Coronary artery (tissue), 2 donors: ENCODE data around the gene XPNPEP2.

Experiments
- DNase-seq: peaks from one replicate; pipeline ENCODE4 v3.0.0-alpha.2; 2017; ENCODE audit warnings: low spot score
- H3K27ac ChIP-seq, 2 donors: fragments of 200-600 bp; sonication (generic); one replicate each; pipeline ENCODE4 v1.5.1; 2016 to 2019
- H3K4me3 ChIP-seq: fragments of 200-600 bp; sonication (generic); 2 replicates; pipeline ENCODE4 v1.5.1; 2016; ENCODE audit warnings: mild to moderate bottlenecking, moderate library complexity
- CTCF ChIP-seq: fragments of 200-600 bp; sonication (generic); IDR thresholded peaks from one replicate; pipeline ENCODE4 v1.5.1; 2019; ENCODE audit warnings: antibody characterized with exemption

XPNPEP2 gene

GRCh38 chrX:129769467-129770154 is 30.8 kb downstream of the XPNPEP2 start:
- no peak for DNase-seq
- H3K27ac ChIP-seq, result no peak overlapping the region

DNA sequence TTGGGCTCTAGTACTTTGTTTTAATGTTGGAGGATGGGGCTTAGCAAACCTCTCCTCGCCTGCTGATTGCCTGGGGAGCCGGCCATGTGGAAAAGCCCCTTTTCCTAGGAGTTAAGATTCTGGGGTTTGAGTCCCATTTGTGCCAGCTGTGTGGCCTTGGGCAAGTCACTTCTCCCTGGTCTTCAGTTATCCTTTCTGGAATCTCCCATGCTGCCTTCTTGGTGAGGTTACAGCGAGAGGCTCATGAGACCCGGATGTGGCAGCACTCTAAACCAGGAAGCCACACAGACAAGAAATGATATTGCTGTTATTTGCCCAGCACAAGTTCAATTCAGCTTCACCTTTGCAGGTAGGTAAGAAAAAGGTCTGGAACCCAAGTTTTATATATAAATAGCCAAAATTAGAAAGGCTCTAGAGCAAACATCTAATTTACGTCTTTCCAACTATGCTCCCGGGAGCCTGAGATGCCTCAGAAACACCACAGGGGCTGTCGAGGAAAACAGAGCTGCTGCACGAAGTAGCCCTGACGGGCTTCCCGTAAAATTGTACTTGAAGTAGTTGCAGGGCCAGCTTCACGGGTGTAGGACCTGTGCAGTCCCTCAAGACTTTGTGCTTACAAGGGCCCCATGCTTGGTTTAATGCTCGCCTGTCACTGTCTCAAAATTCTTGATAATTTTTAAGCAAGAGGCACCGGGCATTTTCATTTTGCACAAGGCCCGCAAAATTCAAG is 32.7 kb downstream of the XPNPEP2 start:
- no peak for TF ChIP-seq CTCF
- Histone ChIP-seq H3K4me3 (no peak overlapping the region), H3K27ac (no peak overlapping the region)
- no peak for DNase-seq

More at GRCh38 chrX:129769467-129770154, 30.8 kb downstream of the XPNPEP2 start:
- no peak overlapping the region for H3K4me3 ChIP-seq
- no peak for TF ChIP-seq CTCF

DNA sequence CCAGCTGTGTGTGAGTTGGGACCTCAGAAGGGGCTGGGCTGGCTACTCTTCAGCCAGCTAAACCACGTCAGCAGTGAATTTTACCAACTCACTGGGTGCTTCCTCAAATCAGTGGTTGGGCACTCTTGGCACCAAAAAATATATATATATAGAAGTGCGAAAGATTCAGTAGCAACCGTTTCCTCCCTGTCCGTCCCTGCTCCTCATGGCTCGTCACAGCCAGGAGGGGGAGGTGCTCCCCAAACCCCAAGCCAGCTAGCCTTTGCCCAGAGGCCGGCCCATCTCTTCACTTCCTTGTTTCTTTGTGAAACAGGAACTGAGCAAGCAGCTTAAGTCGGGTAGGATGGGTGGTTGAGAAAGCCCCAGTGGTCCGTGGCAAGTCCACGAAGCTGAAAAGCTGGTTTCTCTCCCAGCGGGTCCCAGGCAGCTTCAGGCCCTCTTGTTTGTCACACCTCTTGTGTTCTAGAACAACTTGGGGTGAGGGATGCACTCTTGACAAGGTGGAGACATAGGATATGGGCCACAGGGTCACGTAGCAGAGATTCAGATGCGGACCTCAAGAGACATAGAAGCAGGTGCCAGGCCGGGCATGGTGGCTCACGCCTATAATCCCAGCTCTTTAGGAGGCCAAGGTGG is 34.1 kb downstream of the XPNPEP2 start:
- DNase-seq, result no peak
- no peak for TF ChIP-seq CTCF
- Histone ChIP-seq H3K4me3 (no peak overlapping the region), H3K27ac (peak overlapping the region in 1 of 2 donors; percentile 54)

GRCh38 chrX:129773649-129774458 is 35.1 kb downstream of the XPNPEP2 start:
- no peak for TF ChIP-seq CTCF
- DNase-seq, result no peak
- no peak overlapping the region for H3K4me3 ChIP-seq
- no peak overlapping the region for H3K27ac ChIP-seq

GRCh38 chrX:129777218-129778030 is 38.6 kb downstream of the XPNPEP2 start:
- no peak overlapping the region for H3K4me3 ChIP-seq
- H3K27ac ChIP-seq, result peak overlapping the region in 1 of 2 donors; percentile 74
- TF ChIP-seq CTCF, result no peak
- no peak for DNase-seq

DNA sequence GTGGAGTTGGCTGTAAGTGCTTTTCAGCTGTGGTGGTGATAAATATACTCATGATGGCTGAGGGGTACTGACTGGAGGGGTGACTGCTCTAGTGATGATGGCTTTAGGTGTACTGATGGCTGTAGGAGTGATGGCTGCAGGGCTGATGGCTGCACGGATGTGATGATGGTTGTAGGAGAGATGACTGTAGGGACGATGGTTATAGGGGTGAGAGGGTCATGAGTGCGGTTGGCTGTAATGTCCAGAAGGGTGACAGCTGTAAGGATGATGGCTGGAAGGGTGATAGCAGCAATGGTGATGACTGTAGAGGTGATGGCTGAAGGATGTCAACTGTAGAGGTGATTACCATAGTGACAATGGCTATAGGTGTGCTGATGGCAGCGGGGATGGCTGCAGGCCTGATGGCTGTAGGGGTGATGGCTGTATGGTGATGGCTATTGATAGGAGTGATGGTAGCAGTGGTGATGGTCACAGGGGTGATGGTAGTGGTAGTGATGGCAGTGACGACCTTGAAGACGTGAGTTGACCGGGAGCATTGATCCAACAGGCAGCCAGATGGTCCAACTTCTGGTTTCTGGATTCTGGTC is 40.4 kb downstream of the XPNPEP2 start:
- H3K4me3 ChIP-seq, result no peak overlapping the region
- peak overlapping the region in 1 of 2 donors; percentile 41 for H3K27ac ChIP-seq
- no peak for TF ChIP-seq CTCF
- DNase-seq, result no peak
